Bone marrow (tissue), 2 donors: ENCODE data around the gene TRIM71.
"Not testable (repeated sequence)": the region's sequence is repeated elsewhere in the genome, so short reads cannot be mapped to it uniquely, and the experiment has no call there.

Experiments
- DNase-seq, 2 donors: peaks; one replicate each; lab custom pipeline; 2025; lab: John Stamatoyannopoulos, UW

Gene TRIM71

GRCh38 chr3:32819551-32820348 is 2.0 kb downstream of the TRIM71 start:
- DNase-seq = no peak

DNA sequence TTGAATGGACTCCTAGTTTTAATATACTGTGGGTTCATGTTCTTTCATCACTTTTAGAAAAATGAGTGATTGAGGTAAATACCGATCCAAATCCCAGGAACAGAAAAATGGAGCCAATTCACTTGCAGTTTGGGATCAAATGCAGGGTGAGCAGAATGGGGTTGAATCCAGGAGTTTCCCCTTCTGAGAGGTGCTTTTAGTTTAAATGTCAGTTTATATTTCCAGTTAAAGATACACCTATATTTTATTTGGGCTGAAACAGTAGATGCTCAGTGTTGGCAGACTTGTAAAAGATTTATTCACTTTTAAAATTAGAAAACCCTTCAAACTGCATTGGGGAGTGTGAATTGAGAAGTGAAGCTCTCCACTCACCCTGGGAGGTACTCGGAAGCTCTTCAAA is 2.6 kb downstream of the TRIM71 start:
- no peak for DNase-seq

- no peak for DNase-seq
These were observed 3.3 kb downstream of the TRIM71 start for GRCh38 chr3:32820971-32821685.

DNA sequence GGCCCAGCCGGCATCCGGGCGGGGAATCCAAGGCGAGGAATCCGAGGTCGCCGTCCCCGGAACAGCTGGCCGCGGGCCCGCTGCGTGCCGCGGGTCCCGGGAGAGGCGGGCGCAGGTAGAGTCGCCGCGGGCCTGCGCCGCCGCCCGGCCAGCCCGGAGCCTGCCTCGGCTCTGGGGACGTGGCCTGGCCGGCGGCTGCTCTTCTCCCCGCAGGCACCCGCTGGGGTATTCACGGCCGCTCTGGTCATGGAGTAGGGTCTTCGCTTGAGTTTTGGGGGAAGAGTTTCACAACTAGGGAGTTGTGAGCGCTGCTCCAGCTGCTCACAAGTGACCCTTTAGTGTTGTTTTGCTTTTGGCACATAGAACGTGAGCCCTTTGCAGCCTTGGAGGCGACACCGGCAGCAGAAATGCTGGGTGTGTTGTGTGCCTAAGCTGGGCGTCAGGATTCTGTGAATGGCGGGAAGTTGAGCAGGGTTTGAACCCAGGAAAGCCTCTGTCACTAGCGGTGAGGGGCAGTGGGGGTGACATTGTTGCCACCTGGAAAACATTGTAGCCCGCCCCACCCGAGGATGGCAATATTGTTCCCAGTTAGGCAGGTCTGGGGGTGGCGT is 4.0 kb downstream of the TRIM71 start:
- DNase-seq = no peak

- DNase-seq = no peak
These were observed 5.1 kb downstream of the TRIM71 start for GRCh38 chr3:32822609-32823498.

DNA sequence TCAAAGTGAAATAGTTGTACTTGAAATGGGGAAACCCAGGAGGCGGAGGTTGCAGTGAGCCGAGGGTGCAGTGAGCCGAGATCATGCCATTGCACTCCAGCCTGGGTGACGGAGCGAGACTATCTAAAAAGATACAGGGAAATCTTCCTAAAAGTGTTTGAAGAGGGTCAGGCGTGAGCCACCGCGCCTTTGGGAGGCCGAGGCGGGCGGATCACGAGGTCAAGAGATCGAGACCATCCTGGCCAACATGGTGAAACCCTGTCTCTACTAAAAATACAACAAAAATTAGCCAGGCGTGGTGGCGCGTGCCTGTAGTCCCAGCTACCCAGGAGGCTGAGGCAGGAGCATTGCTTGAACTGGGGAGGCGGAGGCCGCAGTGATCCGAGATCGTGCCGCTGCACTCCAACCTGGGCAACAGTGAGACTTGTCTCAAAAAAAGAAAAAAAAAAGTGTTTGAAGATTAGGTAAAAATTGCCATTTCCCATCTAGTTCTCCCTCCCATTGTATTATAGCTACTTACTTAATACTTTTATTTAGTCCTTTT is 5.9 kb downstream of the TRIM71 start:
- not testable (repeated sequence) for DNase-seq

GRCh38 chr3:32825601-32826375 is 8.0 kb downstream of the TRIM71 start:
- DNase-seq = no peak

GRCh38 chr3:32831062-32831461 is 13.3 kb downstream of the TRIM71 start:
- no peak for DNase-seq

DNA sequence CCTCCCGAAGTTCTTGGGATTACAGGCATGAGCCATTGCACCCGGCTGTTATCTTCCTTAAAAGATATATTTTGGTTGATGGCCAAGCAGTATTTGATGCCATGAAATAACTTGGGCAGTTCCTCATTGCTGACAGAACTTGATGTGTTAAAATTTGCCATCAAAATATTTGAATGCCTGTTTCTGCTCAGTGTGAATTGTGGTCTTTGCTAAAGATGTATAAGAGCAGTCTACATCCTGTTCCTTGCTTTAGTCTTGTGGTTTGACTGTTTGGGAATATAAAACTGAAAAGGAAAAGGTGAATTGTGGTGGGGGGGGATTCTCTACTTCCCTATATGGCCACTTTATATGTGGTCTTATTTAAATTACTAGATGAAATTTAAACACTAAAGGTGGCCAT is 14.0 kb downstream of the TRIM71 start:
- no peak for DNase-seq

DNA sequence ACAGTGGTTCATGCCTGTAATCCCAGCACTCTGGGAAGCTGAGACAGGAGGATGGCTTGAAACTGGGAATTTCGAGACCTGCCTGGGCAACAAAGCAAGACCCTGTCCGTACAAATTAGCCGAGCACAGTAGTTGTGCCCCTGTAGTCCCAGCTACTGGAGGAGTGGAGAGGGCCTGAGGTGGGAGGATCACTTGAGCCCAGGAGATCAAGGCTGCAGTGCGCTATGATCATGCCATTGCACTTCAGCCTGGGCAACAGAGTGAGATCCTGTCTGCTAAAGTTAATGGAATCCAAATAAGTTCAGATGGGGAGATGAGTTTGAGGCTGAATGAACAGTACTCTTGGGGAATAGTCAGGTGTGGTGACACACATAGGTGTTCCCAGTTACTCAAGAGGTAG is 14.4 kb downstream of the TRIM71 start:
- DNase-seq = no peak

DNA sequence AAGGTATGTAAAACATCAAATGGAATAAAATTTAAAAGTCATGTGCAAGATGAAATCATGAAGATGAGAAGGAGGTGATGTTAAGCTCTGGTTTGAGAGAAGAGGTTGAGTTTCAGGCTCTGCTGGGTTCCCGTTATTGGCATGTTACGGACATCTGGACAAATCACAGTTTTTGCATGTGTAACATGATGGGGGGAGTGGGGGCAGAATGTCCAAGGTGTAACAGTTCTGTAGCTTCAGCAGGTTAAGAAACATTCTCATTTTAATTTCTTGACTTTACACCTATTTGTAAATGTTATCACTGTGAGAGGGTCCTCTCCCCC is 17.2 kb downstream of the TRIM71 start:
- no peak for DNase-seq

DNA sequence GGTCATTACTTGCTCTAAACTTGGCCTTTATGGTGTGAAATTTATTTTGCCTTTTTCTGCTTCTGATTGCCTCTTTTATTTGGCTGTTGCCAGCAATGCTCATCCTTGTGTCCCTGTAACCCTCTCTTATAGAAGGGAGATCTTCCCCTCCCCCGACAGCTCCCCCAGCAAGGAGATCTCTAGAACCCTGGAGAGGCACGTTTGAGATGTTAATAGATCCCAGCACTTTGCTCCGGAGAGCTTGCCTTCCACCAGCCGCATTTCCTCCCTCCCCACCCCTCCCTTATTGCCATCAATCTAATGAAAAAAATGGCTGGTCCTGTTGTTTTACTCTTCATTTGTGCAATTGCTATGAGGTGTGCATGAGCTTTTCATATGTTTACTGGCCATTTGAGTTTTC is 18.2 kb downstream of the TRIM71 start:
- no peak for DNase-seq

GRCh38 chr3:32836601-32837000 is 18.8 kb downstream of the TRIM71 start:
- no peak for DNase-seq

DNA sequence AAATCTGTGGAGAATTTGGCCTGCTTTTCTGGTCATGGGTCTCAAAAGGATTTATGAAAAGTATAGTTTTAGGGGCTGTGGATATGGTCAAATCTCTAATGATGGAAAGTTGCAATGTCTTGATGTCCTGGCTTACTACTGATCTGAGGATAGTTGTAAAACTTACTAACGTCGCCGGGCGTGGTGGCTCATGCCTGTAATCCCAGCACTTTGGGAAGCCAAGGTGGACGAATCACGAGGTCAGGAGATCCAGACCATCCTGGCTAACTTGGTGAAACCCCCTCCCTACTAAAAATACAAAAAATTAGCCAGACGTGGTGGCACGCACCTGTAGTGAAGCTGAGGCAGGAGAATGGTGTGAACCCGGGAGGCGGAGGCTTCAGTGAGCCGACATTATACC is 19.6 kb downstream of the TRIM71 start:
- no peak for DNase-seq

DNA sequence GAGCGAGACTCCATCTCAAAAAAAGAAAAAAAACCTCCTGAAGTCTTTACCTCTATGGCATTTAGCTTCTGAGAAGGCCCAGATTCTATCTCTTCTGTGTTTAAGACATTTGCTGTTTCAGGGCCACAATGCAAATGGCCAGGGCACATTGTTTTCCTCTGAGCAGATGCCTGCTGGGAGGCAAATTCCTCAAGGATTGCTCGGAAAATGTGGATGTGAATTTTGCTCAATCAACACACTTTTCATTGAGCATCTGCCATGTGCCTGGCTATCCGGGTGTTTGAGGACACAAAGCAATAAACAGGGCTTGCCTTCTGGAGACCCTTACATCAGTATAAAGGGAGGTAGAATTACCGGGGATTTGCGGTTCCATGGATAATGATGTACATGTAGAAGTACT is 20.0 kb downstream of the TRIM71 start:
- DNase-seq = no peak

DNA sequence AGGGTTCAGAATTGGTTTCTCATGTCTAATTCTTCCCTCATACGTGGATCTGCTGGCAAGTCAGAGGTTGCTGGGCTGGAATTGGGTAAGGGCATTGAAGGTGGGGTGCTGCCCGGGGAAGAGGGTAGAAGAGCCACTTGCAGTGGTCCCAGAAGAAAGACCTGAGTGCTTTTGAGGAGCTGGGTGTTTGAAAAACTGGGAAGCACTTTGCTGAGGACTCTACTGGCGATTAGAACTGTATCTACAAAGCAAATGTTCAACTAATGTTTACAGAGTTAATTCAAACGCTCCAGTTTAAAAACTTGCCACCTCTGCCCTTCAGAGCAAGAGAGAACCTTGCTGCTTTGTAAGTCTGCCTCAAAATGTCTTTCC is 21.9 kb downstream of the TRIM71 start:
- DNase-seq = no peak

- no peak for DNase-seq
These were observed 22.5 kb downstream of the TRIM71 start for GRCh38 chr3:32840086-32840841.

- DNase-seq = no peak
These were observed 23.5 kb downstream of the TRIM71 start for GRCh38 chr3:32841341-32841740.

- no peak for DNase-seq
These were observed 24.2 kb downstream of the TRIM71 start for GRCh38 chr3:32841867-32842470.

DNA sequence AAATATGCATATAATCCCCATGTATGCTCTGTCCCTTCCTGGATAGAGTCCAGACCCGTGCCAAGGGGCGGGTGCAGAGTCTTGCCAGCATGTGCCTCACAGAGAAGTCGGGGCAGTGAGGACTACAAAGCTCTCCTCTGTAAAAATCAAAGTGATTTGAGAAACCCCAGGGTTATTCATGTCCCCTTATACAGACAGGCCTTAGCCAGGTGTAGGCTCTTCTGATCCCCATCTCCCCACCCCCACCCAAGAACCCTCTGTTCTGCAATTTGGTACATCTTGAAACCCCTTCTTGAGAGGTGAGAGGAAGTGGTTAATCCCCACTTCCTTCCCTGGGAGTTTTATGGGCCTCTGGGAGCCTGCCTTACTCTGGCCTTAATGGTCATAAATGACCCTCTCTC is 24.7 kb downstream of the TRIM71 start:
- no peak for DNase-seq
